Measurements from ENCODE around the gene MRPL44. TPM values are rescaled to one million over a fixed set of nuclear protein-coding genes. Genes with fewer than 3 reads are reported as not detected.

MRPL44 gene
- polyA plus RNA-seq, 1 experiment: 24.3 TPM

DNA sequence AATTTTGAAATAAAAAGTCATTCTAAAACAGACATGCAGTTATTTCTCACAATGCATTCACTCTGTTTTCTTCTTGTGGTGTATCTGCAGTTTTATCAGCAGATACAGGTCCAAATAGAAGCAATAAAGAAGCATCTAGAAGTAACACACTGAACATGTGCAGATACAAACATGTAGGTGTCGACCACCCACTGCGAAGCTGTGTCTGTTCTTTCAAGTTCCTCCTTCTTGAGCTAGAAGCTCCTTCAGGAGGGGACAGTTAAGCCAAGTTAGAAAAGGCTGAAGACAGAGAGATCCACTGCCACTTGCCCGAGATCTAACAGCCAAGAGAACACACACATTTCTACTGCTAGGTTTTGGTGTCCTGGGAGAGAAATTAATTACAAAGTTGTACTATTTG lies 42.2 kb upstream of the MRPL44 start:
- no peaks in the 10 kb centered on the region for H3K9me3 ChIP-seq (ENCODE audit: control insufficient read depth, insufficient read depth, low read length)
- H3K27ac ChIP-seq (ENCODE audit: low read depth, low read length): no peak overlapping the region
- ChIA-PET CTCF (interaction anchor here (0.6 kb wide), 1 partner anchor 23 kb away, joined by 3 read pairs; no protein-coding TSS in a partner anchor), POLR2A (no interaction called here)
- no peak for TF ChIP-seq CTCF (IDR thresholded peaks at IDR 0.05; ENCODE audit: low read depth, low read length)
- H3K27me3 ChIP-seq (ENCODE audit: control insufficient read depth, insufficient read depth, low read length): no peaks in the 10 kb centered on the region
- H3K4me3 ChIP-seq (ENCODE audit: low read depth, low read length): no peak overlapping the region
- DNase-seq (ENCODE audit: low read depth, low spot score): no peak

- ChIA-PET POLR2A (interaction anchor here (0.7 kb wide), 1 partner anchor 27 kb away, joined by 6 read pairs; no protein-coding TSS in a partner anchor), CTCF (no interaction called here)
- Histone ChIP-seq H3K4me3 (ENCODE audit: low read depth, low read length) (no peak overlapping the region), H3K27ac (ENCODE audit: low read depth, low read length) (peak overlapping the region; percentile 1), H3K27me3 (ENCODE audit: control insufficient read depth, insufficient read depth, low read length) (no peaks in the 10 kb centered on the region), H3K9me3 (ENCODE audit: control insufficient read depth, insufficient read depth, low read length) (no peaks in the 10 kb centered on the region)
- DNase-seq (ENCODE audit: low read depth, low spot score): no peak
- no peak for TF ChIP-seq CTCF (IDR thresholded peaks at IDR 0.05; ENCODE audit: low read depth, low read length)
Observed at GRCh38 chr2:223916181-223916920, 40.9 kb upstream of the MRPL44 start.

DNA sequence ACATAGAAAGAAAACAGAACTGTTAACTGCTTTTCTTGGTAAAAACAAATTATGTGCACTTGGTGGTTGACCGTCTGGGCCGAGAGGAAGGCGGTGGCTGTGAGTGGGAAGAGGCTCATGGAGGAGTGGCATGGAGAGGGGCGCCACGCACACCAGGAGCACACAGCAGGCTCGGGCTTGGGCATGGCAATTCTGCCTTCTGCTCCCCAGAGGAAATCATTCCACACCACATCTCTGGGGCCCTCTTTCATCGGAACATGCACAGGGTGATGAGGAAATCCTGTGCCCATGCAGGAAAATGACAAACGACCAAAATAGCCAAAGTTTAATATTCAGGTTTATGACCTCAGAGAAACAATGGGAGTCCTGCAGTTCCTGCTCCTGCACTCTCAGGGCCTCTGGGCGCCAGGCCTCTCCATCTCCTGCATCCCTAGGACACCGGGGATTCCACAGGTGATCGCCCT lies 38.6 kb upstream of the MRPL44 start:
- ChIA-PET POLR2A (no interaction called here), CTCF (no interaction called here)
- no peak for TF ChIP-seq CTCF (IDR thresholded peaks at IDR 0.05; ENCODE audit: low read depth, low read length)
- H3K4me3 ChIP-seq (ENCODE audit: low read depth, low read length): no peak overlapping the region
- DNase-seq (ENCODE audit: low read depth, low spot score): no peak
- no peaks in the 10 kb centered on the region for H3K9me3 ChIP-seq (ENCODE audit: control insufficient read depth, insufficient read depth, low read length)
- H3K27ac ChIP-seq (ENCODE audit: low read depth, low read length): no peak overlapping the region
- no peaks in the 10 kb centered on the region for H3K27me3 ChIP-seq (ENCODE audit: control insufficient read depth, insufficient read depth, low read length)

DNA sequence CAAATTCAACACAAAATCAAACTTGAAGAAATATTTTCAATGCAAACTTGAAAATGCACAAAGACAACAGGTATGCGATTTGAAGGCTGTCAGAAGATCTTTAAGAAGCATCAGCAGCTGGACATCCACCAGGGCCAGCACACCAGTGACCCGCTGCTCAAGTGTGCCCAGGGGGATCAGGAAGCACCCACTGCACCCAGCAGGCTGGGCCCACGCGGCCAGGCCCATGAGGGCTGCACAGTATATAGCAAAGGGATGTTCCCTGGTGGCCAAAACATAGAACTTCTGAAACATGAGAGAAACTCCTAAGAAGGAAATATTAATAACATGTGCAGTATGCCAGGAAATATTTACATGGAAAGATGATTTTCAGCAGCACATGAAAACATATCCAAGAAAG lies 37.2 kb upstream of the MRPL44 start:
- ChIA-PET CTCF (interaction anchor here (1.5 kb wide), 1 partner anchor 9 kb away, joined by 3 read pairs; no protein-coding TSS in a partner anchor), POLR2A (no interaction called here)
- DNase-seq (ENCODE audit: low read depth, low spot score): no peak
- Histone ChIP-seq H3K27me3 (ENCODE audit: control insufficient read depth, insufficient read depth, low read length) (no peaks in the 10 kb centered on the region), H3K27ac (ENCODE audit: low read depth, low read length) (no peak overlapping the region), H3K4me3 (ENCODE audit: low read depth, low read length) (no peak overlapping the region), H3K9me3 (ENCODE audit: control insufficient read depth, insufficient read depth, low read length) (no peaks in the 10 kb centered on the region)
- TF ChIP-seq CTCF (IDR thresholded peaks at IDR 0.05; ENCODE audit: low read depth, low read length): no peak

GRCh38 chr2:223921204-223921603 lies 36.1 kb upstream of the MRPL44 start:
- POLR2A ChIA-PET: no interaction called here
- no peak for TF ChIP-seq CTCF (IDR thresholded peaks at IDR 0.05; ENCODE audit: low read depth, low read length)
- CTCF ChIA-PET: no interaction called here
- H3K27ac ChIP-seq (ENCODE audit: low read depth, low read length): no peak overlapping the region
- peaks cover 2% of the 10 kb centered on the region; the same call in 1 of the 2 replicates for H3K9me3 ChIP-seq (ENCODE audit: control insufficient read depth, insufficient read depth, low read length)
- DNase-seq (ENCODE audit: low read depth, low spot score): no peak
- H3K27me3 ChIP-seq (ENCODE audit: control insufficient read depth, insufficient read depth, low read length): no peaks in the 10 kb centered on the region
- H3K4me3 ChIP-seq (ENCODE audit: low read depth, low read length): no peak overlapping the region

Measured in AG04450 (cell line).